ENCODE results near the gene ZBTB43.
A peak's percentile ranks its signal among the peaks of the same experiment; 100 is the strongest.

ZBTB43 gene

GRCh38 chr9:126851286-126851880 lies 46.5 kb downstream of the ZBTB43 start:
- no peaks in the 10 kb centered on the region for H3K9me3 Mint-ChIP-seq
- no peak for DNase-seq
- no peak overlapping the region for H3K27ac Mint-ChIP-seq
- no peak overlapping the region for H3K4me3 Mint-ChIP-seq
- H3K27me3 Mint-ChIP-seq: peaks cover 39% of the 10 kb centered on the region
- no peaks in the 10 kb centered on the region for H3K4me1 Mint-ChIP-seq (ENCODE audit: low read depth)
- no peaks in the 10 kb centered on the region for H3K36me3 Mint-ChIP-seq (ENCODE audit: low read depth)

- Mint-ChIP-seq H3K27ac (no peak overlapping the region), H3K27me3 (peaks cover 39% of the 10 kb centered on the region), H3K36me3 (ENCODE audit: low read depth) (no peaks in the 10 kb centered on the region), H3K9me3 (no peaks in the 10 kb centered on the region), H3K4me3 (no peak overlapping the region), H3K4me1 (ENCODE audit: low read depth) (no peaks in the 10 kb centered on the region)
- DNase-seq: no peak
Observed at GRCh38 chr9:126852086-126852688, 47.3 kb downstream of the ZBTB43 start.

- peaks cover 39% of the 10 kb centered on the region for H3K27me3 Mint-ChIP-seq
- no peaks in the 10 kb centered on the region for H3K9me3 Mint-ChIP-seq
- no peaks in the 10 kb centered on the region for H3K4me1 Mint-ChIP-seq (ENCODE audit: low read depth)
- DNase-seq: no peak
- no peak overlapping the region for H3K4me3 Mint-ChIP-seq
- H3K27ac Mint-ChIP-seq: no peak overlapping the region
- H3K36me3 Mint-ChIP-seq (ENCODE audit: low read depth): no peaks in the 10 kb centered on the region
Observed at GRCh38 chr9:126853667-126854066, 48.8 kb downstream of the ZBTB43 start.

- no peaks in the 10 kb centered on the region for H3K36me3 Mint-ChIP-seq (ENCODE audit: low read depth)
Observed at GRCh38 chr9:126854734-126855133, 49.9 kb downstream of the ZBTB43 start.

GRCh38 chr9:126856326-126856877 lies 51.6 kb downstream of the ZBTB43 start:
- Mint-ChIP-seq H3K27me3 (peaks cover 28% of the 10 kb centered on the region), H3K36me3 (ENCODE audit: low read depth) (no peaks in the 10 kb centered on the region), H3K4me1 (ENCODE audit: low read depth) (peaks cover 10% of the 10 kb centered on the region), H3K4me3 (no peak overlapping the region), H3K27ac (no peak overlapping the region), H3K9me3 (no peaks in the 10 kb centered on the region)
- no peak for DNase-seq

More at GRCh38 chr9:126854734-126855133, 49.9 kb downstream of the ZBTB43 start:
- H3K27me3 Mint-ChIP-seq: peaks cover 39% of the 10 kb centered on the region
- peaks cover 6% of the 10 kb centered on the region for H3K4me1 Mint-ChIP-seq (ENCODE audit: low read depth)
- no peak overlapping the region for H3K4me3 Mint-ChIP-seq
- H3K27ac Mint-ChIP-seq: no peak overlapping the region
- no peaks in the 10 kb centered on the region for H3K9me3 Mint-ChIP-seq
- DNase-seq: no peak

- no peak overlapping the region for H3K4me3 Mint-ChIP-seq
- peaks cover 20% of the 10 kb centered on the region for H3K4me1 Mint-ChIP-seq (ENCODE audit: low read depth)
- H3K9me3 Mint-ChIP-seq: no peaks in the 10 kb centered on the region
- H3K27ac Mint-ChIP-seq: no peak overlapping the region
- peaks cover 18% of the 10 kb centered on the region for H3K27me3 Mint-ChIP-seq
- peaks cover 1% of the 10 kb centered on the region for H3K36me3 Mint-ChIP-seq (ENCODE audit: low read depth)
- no peak for DNase-seq
Observed at GRCh38 chr9:126857261-126857960, 52.6 kb downstream of the ZBTB43 start.

GRCh38 chr9:126859111-126859510 lies 54.3 kb downstream of the ZBTB43 start:
- Mint-ChIP-seq H3K4me3 (peak overlapping the region; percentile 79), H3K36me3 (ENCODE audit: low read depth) (peaks cover 9% of the 10 kb centered on the region), H3K27ac (peak overlapping the region; percentile 24), H3K27me3 (peaks cover 8% of the 10 kb centered on the region), H3K9me3 (no peaks in the 10 kb centered on the region), H3K4me1 (ENCODE audit: low read depth) (peaks cover 32% of the 10 kb centered on the region)
- DNase-seq: no peak

- peak within 1 kb of the TSS; percentile 88 for H3K27ac Mint-ChIP-seq
- peaks cover 35% of the 10 kb centered on the region for H3K4me1 Mint-ChIP-seq (ENCODE audit: low read depth)
- no peaks in the 10 kb centered on the region for H3K27me3 Mint-ChIP-seq
- H3K36me3 Mint-ChIP-seq (ENCODE audit: low read depth): peaks cover 18% of the 10 kb centered on the region
- DNase-seq: peak; percentile 90
- H3K4me3 Mint-ChIP-seq: peak within 1 kb of the TSS; percentile 82
- no peaks in the 10 kb centered on the region for H3K9me3 Mint-ChIP-seq
Observed at GRCh38 chr9:126860077-126860756, 55.4 kb downstream of the ZBTB43 start, which contains the start of gene ZBTB34. ZBTB34 (plus strand) TSS chr9:126860639; CDS start chr9:126879400, 18,761 bp downstream.

- peak; percentile 54 for DNase-seq
Observed at GRCh38 chr9:126860757-126861466, 56.1 kb downstream of the ZBTB43 start.

GRCh38 chr9:126861707-126862103 lies 56.9 kb downstream of the ZBTB43 start:
- Mint-ChIP-seq H3K4me3 (peak overlapping the region; percentile 82), H3K9me3 (no peaks in the 10 kb centered on the region), H3K36me3 (ENCODE audit: low read depth) (peaks cover 32% of the 10 kb centered on the region), H3K27ac (peak overlapping the region; percentile 71), H3K4me1 (ENCODE audit: low read depth) (peaks cover 37% of the 10 kb centered on the region), H3K27me3 (no peaks in the 10 kb centered on the region)
- no peak for DNase-seq

More at GRCh38 chr9:126860757-126861466, 56.1 kb downstream of the ZBTB43 start:
- Mint-ChIP-seq H3K4me1 (ENCODE audit: low read depth) (peaks cover 35% of the 10 kb centered on the region), H3K36me3 (ENCODE audit: low read depth) (peaks cover 24% of the 10 kb centered on the region), H3K27me3 (no peaks in the 10 kb centered on the region), H3K4me3 (peak overlapping the region; percentile 82), H3K27ac (peak overlapping the region; percentile 71), H3K9me3 (no peaks in the 10 kb centered on the region)

- Mint-ChIP-seq H3K9me3 (no peaks in the 10 kb centered on the region), H3K4me3 (peak overlapping the region; percentile 82), H3K27ac (peak overlapping the region; percentile 9), H3K27me3 (no peaks in the 10 kb centered on the region), H3K36me3 (ENCODE audit: low read depth) (peaks cover 37% of the 10 kb centered on the region), H3K4me1 (ENCODE audit: low read depth) (peaks cover 37% of the 10 kb centered on the region)
- DNase-seq: no peak
Observed at GRCh38 chr9:126862104-126862761, 57.4 kb downstream of the ZBTB43 start.

GRCh38 chr9:126864771-126865170 lies 59.9 kb downstream of the ZBTB43 start:
- no peaks in the 10 kb centered on the region for H3K9me3 Mint-ChIP-seq
- peaks cover 46% of the 10 kb centered on the region for H3K4me1 Mint-ChIP-seq (ENCODE audit: low read depth)
- no peak overlapping the region for H3K4me3 Mint-ChIP-seq
- no peaks in the 10 kb centered on the region for H3K27me3 Mint-ChIP-seq
- no peak for DNase-seq
- peak overlapping the region; percentile 7 for H3K27ac Mint-ChIP-seq
- H3K36me3 Mint-ChIP-seq (ENCODE audit: low read depth): peaks cover 57% of the 10 kb centered on the region

GRCh38 chr9:126869368-126869767 lies 64.5 kb downstream of the ZBTB43 start:
- H3K27me3 Mint-ChIP-seq: no peaks in the 10 kb centered on the region
- H3K4me1 Mint-ChIP-seq (ENCODE audit: low read depth): peaks cover 36% of the 10 kb centered on the region
- no peak for DNase-seq
- no peak overlapping the region for H3K4me3 Mint-ChIP-seq
- H3K27ac Mint-ChIP-seq: peak overlapping the region; percentile 44
- peaks cover 46% of the 10 kb centered on the region for H3K36me3 Mint-ChIP-seq (ENCODE audit: low read depth)
- no peaks in the 10 kb centered on the region for H3K9me3 Mint-ChIP-seq
